HepG2 (cell line): Measurements from ENCODE around the gene NPHS1. TPM values are rescaled to one million over a fixed set of nuclear protein-coding genes. Genes with fewer than 3 reads are reported as not detected.

Source experiments
- BATF2 ChIP-seq: sonication (generic); formaldehyde crosslinking; IDR thresholded peaks from 2 replicates; pipeline ENCODE4 v1.8.0; 2022; ENCODE audit warnings: mild to moderate bottlenecking, missing genetic modification reagents, moderate library complexity
- EHMT2 ChIP-seq: fragments of 200-600 bp; sonication (generic); IDR thresholded peaks from 2 replicates; pipeline ENCODE4 v1.7.0; 2017; ENCODE audit warnings: antibody characterized with exemption, low read depth, low read length, borderline replicate concordance
- FOSL2 ChIP-seq: sonication (generic); formaldehyde crosslinking; IDR thresholded peaks from 2 replicates; pipeline ENCODE4 v1.4.0; 2020; ENCODE audit warnings: missing genetic modification reagents
- ISL2 ChIP-seq: sonication (generic); formaldehyde crosslinking; IDR thresholded peaks from 2 replicates; pipeline ENCODE4 v1.5.0; 2020; ENCODE audit warnings: missing genetic modification reagents
- KLF11 ChIP-seq: IDR thresholded peaks from 2 replicates; pipeline ENCODE4 v1.6.1; 2016; ENCODE audit warnings: missing compliant biosample characterization
- NCOA1 ChIP-seq: sonication (generic); formaldehyde crosslinking; IDR thresholded peaks from 2 replicates; pipeline ENCODE4 v1.9.0; 2021; ENCODE audit warnings: missing genetic modification reagents
- NFKB2 ChIP-seq: sonication (generic); formaldehyde crosslinking; IDR thresholded peaks from 2 replicates; pipeline ENCODE4 v1.4.0; 2020; ENCODE audit warnings: missing genetic modification reagents, borderline replicate concordance
- POLR2AphosphoS2 ChIP-seq: IDR thresholded peaks from 2 replicates; pipeline ENCODE4 v1.6.1; 2011; ENCODE audit warnings: low read depth, low read length, improper control_type of control experiment
- REST ChIP-seq, 2 experiments: IDR thresholded peaks; 2 replicates each; pipeline ENCODE4 v1.6.1; 2011 to 2012; ENCODE audit warnings: low read length in 2 of 2, borderline replicate concordance in 1 of 2, low read depth in 1 of 2, mild to moderate bottlenecking in 1 of 2, moderate library complexity in 1 of 2
- RFX1 ChIP-seq: fragments of 450-650 bp; IDR thresholded peaks from 2 replicates; pipeline ENCODE4 v1.6.1; 2017
- SKIL ChIP-seq: sonication (generic); formaldehyde crosslinking; IDR thresholded peaks from 2 replicates; pipeline ENCODE4 v1.8.0; 2022; ENCODE audit warnings: missing genetic modification reagents, mild to moderate bottlenecking, moderate library complexity, borderline replicate concordance
- TOPORS ChIP-seq: sonication (generic); formaldehyde crosslinking; IDR thresholded peaks from 2 replicates; pipeline ENCODE4 v1.8.0; 2023; ENCODE audit warnings: mild to moderate bottlenecking, missing genetic modification reagents
- ZBTB21 ChIP-seq: sonication (generic); formaldehyde crosslinking; IDR thresholded peaks from 2 replicates; pipeline ENCODE4 v1.4.0; 2020; ENCODE audit warnings: missing genetic modification reagents
- ZBTB33 ChIP-seq: sonication (generic); formaldehyde crosslinking; IDR thresholded peaks from 2 replicates; pipeline ENCODE4 v1.4.0; 2020; ENCODE audit warnings: missing genetic modification reagents
- ZNF280D ChIP-seq: sonication (generic); formaldehyde crosslinking; IDR thresholded peaks from 2 replicates; pipeline ENCODE4 v1.5.1; 2020; ENCODE audit warnings: mild to moderate bottlenecking, missing genetic modification reagents
- ZNF441 ChIP-seq: sonication (generic); formaldehyde crosslinking; IDR thresholded peaks from 2 replicates; pipeline ENCODE4 v1.7.0; 2021; ENCODE audit warnings: missing genetic modification reagents, borderline replicate concordance
- ZNF772 ChIP-seq: sonication (generic); formaldehyde crosslinking; IDR thresholded peaks from 2 replicates; pipeline ENCODE4 v1.5.0; 2020; ENCODE audit warnings: mild to moderate bottlenecking, missing genetic modification reagents
- polyA plus RNA-seq, 8 experiments: library from polyadenylated mRNA; depleted of rRNA in 3 of 8; stranded (reverse) in 7 of 8; unstranded in 1 of 8; fragments of >200 nt; fragmentation: Illumina TruSeq in 4 of 8; extraction: Trizol in 4 of 8; gene quantifications; 2 replicates each; pipeline versions ENCODE4 v1.2.1 to v1.2.3, GENCODE V29; 2011 to 2016; ENCODE audit warnings: low read depth in 4 of 8, missing spikeins in 1 of 8, mixed read lengths in 1 of 8; ENCODE audit not compliant: insufficient read depth in 1 of 8
- total RNA-seq, 5 experiments: library from RNA; depleted of rRNA; stranded (reverse); fragments of >200 nt; fragmentation: Illumina TruSeq; extraction: Trizol; gene quantifications; 2 replicates each; pipeline ENCODE4 v1.2.3, GENCODE V29; 2016; ENCODE audit warnings: low read depth in 1 of 5

NPHS1 gene
- total and polyA plus RNA-seq, 2 of the 13 experiments (the other 11 are each of a cell fraction or from before 2014, with no cell fraction given), result not detected

GRCh38 chr19:35783469-35784434 is 68.6 kb downstream of the NPHS1 start (continued):
- TF ChIP-seq SKIL (CRISPR knock-in tag), result no peak
- TF ChIP-seq ISL2 (CRISPR knock-in tag), result no peak
- no peak for TF ChIP-seq ZNF280D
- TF ChIP-seq NFKB2, result no peak
- TF ChIP-seq POLR2AphosphoS2, result no peak
- TF ChIP-seq TOPORS, result no peak
- no peak for TF ChIP-seq ZNF772 (CRISPR knock-in tag)
- TF ChIP-seq RFX1, result no peak
- no peak for TF ChIP-seq REST (IDR thresholded peaks at IDR 0.05; ENCODE audit: borderline replicate concordance in 1 of 2, low read depth in 1 of 2, low read length in 2 of 2)
- no peak for TF ChIP-seq EHMT2
- TF ChIP-seq FOSL2 (CRISPR knock-in tag), result peak; percentile 88
- no peak for TF ChIP-seq BATF2
- no peak for TF ChIP-seq KLF11 (CRISPR knock-in tag)
- TF ChIP-seq ZBTB21 (CRISPR knock-in tag), result peak; percentile 62; the same call in 1 of the 2 replicates
- TF ChIP-seq ZBTB33 (CRISPR knock-in tag), result no peak
- TF ChIP-seq ZNF441 (CRISPR knock-in tag), result no peak
- TF ChIP-seq NCOA1 (CRISPR knock-in tag), result no peak
